GM18909 (cell line): ENCODE data around the gene RACK1.
A peak's percentile ranks its signal among the peaks of the same experiment; 100 is the strongest.
"Not testable (repeated sequence)": the region's sequence is repeated elsewhere in the genome, so short reads cannot be mapped to it uniquely, and the experiment has no call there.

Experiments
- ATAC-seq: cut with Tn5 transposase; IDR thresholded peaks from one replicate; pipeline ENCODE4 v1.9.1; 2021; ENCODE audit warnings: mild to moderate bottlenecking; ENCODE audit not compliant: unreplicated experiment, poor library complexity

Gene RACK1

GRCh38 chr5:181217111-181217802 lies 26.4 kb downstream of the RACK1 start:
- peak; percentile 29 for ATAC-seq

GRCh38 chr5:181215997-181216989 lies 27.4 kb downstream of the RACK1 start:
- ATAC-seq: no peak

- ATAC-seq: not testable (repeated sequence)
Observed at GRCh38 chr5:181214249-181214648, 29.5 kb downstream of the RACK1 start.

GRCh38 chr5:181212934-181213333 lies 30.8 kb downstream of the RACK1 start:
- no peak for ATAC-seq

GRCh38 chr5:181212080-181212479 lies 31.6 kb downstream of the RACK1 start:
- no peak for ATAC-seq

GRCh38 chr5:181211208-181211607 lies 32.5 kb downstream of the RACK1 start:
- ATAC-seq: no peak

GRCh38 chr5:181210698-181211097 lies 33.0 kb downstream of the RACK1 start:
- ATAC-seq: not testable (repeated sequence)

- ATAC-seq: not testable (repeated sequence)
Observed at GRCh38 chr5:181210148-181210547, 33.6 kb downstream of the RACK1 start.

GRCh38 chr5:181209006-181209405 lies 34.7 kb downstream of the RACK1 start:
- not testable (repeated sequence) for ATAC-seq

- no peak for ATAC-seq
Observed at GRCh38 chr5:181207960-181208253, 35.8 kb downstream of the RACK1 start.

- no peak for ATAC-seq
Observed at GRCh38 chr5:181207214-181207959, 36.3 kb downstream of the RACK1 start.

GRCh38 chr5:181205761-181206649 lies 37.7 kb downstream of the RACK1 start:
- ATAC-seq: no peak

GRCh38 chr5:181204826-181205760 lies 38.6 kb downstream of the RACK1 start, which contains the start of gene TRIM7:
Gene TRIM7, minus strand, starts transcription at chr5:181205196. Its CDS starts 86 bp downstream, at chr5:181205110.
- no peak for ATAC-seq

GRCh38 chr5:181204113-181204825 lies 39.4 kb downstream of the RACK1 start:
- ATAC-seq: no peak

- ATAC-seq: no peak
Observed at GRCh38 chr5:181203777-181204112, 40.0 kb downstream of the RACK1 start.

- no peak for ATAC-seq
Observed at GRCh38 chr5:181203093-181203711, 40.5 kb downstream of the RACK1 start.

- no peak for ATAC-seq
Observed at GRCh38 chr5:181200816-181201215, 42.9 kb downstream of the RACK1 start.
